Choroid plexus epithelial cell (primary cell): Measurements from ENCODE around the gene CELF2.

Experiments
- DNase-seq: peaks from one replicate; pipeline ENCODE4 v3.0.0-alpha.2; 2010; ENCODE audit warnings: low read depth
- H3K4me3 ChIP-seq: 2 replicates; pipeline ENCODE4 v1.5.1; 2011; ENCODE audit warnings: low read depth, mild to moderate bottlenecking, control low read depth, low read length, moderate library complexity
- TF ChIP-seq, protein P1 (sequence below): conservative IDR thresholded peaks from 2 replicates; pipeline ENCODE4 v1.5.1; 2011; ENCODE audit warnings: low read depth, mild to moderate bottlenecking, control low read depth, inconsistent platforms, low read length, moderate library complexity

Gene CELF2

DNA sequence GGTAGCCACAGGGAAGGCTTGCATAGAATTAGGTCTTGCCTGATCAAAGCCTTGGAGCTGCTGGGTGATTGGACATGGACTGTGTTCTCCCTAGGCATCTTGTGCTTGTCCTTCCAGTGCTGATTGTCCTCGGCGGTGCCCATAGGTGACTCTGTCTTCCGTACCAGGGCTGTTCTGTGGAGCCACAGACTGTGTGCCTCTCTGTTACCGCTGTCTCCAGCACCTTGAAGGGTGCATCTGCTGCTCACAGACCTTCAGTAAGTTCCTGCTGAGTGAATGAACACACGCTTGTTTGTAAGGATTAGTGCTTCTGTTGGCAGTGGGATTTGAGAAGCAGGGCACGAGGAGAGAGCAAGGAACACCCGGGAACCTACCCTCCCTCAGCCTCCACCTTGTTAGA is 116.7 kb downstream of the CELF2 start:
- no peak for DNase-seq
- TF ChIP-seq, protein P1, sequence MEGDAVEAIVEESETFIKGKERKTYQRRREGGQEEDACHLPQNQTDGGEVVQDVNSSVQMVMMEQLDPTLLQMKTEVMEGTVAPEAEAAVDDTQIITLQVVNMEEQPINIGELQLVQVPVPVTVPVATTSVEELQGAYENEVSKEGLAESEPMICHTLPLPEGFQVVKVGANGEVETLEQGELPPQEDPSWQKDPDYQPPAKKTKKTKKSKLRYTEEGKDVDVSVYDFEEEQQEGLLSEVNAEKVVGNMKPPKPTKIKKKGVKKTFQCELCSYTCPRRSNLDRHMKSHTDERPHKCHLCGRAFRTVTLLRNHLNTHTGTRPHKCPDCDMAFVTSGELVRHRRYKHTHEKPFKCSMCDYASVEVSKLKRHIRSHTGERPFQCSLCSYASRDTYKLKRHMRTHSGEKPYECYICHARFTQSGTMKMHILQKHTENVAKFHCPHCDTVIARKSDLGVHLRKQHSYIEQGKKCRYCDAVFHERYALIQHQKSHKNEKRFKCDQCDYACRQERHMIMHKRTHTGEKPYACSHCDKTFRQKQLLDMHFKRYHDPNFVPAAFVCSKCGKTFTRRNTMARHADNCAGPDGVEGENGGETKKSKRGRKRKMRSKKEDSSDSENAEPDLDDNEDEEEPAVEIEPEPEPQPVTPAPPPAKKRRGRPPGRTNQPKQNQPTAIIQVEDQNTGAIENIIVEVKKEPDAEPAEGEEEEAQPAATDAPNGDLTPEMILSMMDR, result no peak

DNA sequence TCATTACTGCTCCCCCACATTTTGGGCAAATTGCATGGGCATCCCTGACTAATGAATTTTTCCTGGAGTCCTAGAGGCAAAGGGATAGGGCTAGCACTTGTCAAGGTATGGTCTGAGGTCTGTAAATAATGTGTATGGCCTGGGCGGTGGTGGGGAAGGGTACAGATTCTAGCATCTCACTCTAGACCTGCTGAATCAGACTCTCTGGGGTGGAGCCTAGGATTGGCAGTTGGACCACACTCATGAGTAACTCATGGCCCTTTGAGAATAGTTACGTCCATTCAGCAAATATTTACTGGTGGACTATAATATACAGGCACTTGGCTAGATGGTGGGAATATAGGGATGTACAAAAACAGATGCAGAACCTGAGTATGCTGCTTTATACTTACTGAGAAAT is 118.0 kb downstream of the CELF2 start:
- TF ChIP-seq, protein P1, result no peak
- H3K4me3 ChIP-seq, result no peak overlapping the region
- DNase-seq, result no peak

More for the DNA sequence above, 116.7 kb downstream of the CELF2 start:
- no peak overlapping the region for H3K4me3 ChIP-seq

DNA sequence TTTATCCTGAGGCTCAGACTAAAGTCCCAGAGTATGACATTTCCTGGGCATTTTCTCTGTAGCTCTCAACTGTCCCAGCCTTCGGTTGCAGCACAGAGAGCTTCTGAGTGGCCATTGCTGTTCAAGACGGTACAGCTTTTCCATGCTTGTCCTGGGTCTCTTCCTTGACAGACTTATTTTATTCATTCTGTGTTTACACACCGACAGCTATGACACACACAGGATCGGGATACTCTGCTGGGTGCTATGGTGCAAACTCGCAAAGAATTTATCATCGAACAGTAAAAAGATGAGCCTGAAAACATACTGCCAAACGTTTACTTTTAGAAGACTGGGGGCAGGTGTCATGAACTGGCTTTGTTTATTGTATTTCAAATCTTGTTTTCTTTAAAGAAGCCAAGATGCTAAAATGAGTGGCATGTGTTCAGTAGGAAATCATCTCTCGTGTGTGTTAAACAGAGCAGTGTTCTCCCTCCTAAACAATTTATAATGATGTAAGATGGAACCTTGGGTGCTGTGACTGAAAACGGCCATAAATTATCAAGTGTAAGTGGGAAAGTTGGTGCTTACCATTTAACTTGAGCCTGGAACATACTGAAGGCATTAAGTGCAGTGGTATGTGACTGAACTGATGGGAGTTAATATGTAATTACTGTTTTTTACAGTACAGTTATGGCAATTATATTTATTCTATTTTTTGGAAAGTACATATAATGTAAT is 120.8 kb downstream of the CELF2 start:
- no peak for DNase-seq
- H3K4me3 ChIP-seq, result no peak overlapping the region
- TF ChIP-seq, protein P1, result no peak

DNA sequence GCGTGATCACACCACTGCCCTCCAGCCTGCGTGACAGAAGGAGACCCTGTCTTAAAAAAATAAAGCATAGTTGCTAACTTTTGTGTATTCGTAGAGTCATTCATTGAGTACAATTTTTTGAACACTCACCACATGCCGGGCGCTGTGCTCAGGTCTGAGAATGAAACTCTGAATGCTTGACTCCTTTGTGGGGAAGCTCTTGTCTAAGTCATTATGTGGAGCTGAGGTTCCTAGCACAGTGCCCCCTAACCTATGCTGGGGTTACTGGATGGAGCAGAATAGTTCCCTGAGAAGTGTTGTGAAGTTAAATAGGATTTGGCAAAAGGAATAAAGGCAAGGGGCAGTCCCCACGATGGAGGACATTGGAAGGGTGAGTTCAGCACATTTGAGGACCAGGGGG is 123.3 kb downstream of the CELF2 start:
- DNase-seq, result no peak
- no peak overlapping the region for H3K4me3 ChIP-seq

DNA sequence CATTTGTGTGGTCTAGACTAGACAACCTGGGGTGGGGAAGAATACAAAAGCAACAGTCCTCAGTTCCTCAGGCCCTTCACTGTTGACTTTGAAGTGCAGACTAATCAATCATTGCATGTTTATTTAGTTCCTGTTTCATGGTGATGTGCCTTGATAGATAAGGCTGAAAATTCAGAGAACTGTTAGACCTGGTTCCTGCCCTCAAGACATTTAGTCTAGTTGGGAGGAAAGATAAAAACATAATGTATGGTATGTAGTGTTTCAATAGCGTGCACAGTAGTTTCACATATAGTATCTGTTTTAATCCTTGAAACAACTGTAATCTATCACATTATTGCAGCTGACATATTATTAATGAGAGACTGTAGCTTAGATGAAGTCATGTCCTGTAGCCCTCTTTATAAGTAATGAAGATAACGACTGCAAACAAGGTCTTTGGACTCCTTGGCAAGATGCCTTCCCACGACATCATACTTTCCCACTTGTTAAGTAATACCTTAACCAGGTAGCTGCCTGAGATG is 124.0 kb downstream of the CELF2 start:
- TF ChIP-seq, protein P1, result no peak
- DNase-seq, result no peak
- no peak overlapping the region for H3K4me3 ChIP-seq

More for the DNA sequence above, 123.3 kb downstream of the CELF2 start:
- TF ChIP-seq, protein P1, result no peak

DNA sequence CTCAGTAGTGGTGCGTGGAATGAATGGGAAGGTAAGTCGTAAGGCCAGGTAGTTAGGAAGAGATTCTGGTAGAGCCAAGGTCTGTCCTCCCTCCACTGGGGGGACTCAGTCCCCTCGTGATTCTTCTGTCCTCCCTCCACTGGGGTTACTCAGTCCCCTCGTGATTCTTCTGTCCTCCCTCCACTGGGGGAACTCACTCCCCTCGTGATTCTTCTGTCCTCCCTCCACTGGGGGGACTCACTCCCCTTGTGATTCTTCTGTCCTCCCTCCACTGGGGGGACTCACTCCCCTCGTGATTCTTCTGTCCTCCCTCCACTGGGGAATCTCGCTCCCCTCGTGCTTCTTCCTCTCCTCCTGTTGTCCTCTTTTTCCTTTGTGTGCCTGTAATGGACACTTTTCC is 125.1 kb downstream of the CELF2 start:
- DNase-seq, result no peak
- TF ChIP-seq, protein P1, result no peak
- no peak overlapping the region for H3K4me3 ChIP-seq

DNA sequence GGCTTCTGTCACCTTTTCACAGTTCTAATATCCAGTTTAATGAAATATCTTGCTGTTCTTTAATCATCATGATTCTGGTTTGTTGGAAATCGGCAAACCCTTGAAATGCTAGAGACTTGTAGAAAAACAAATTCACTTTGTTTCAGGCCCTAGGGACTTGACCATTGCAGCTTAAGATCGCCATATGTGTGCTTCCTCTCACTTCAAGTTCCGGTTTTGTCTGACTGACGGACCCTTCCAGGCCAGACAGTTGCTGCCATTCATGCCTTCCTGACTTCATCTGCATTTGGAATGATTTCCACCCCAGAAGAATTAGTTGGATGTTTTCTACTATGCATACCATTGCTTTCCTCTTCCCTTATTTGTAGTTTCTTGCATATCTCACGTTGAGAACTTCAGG is 125.6 kb downstream of the CELF2 start:
- TF ChIP-seq, protein P1, result no peak
- H3K4me3 ChIP-seq, result no peak overlapping the region
- DNase-seq, result no peak
